ENCODE data around the gene METTL22.
"Not testable (repeated sequence)": the region's sequence is repeated elsewhere in the genome, so short reads cannot be mapped to it uniquely, and the experiment has no call there.

The METTL22 gene

GRCh38 chr16:8632675-8633182 is 11.2 kb downstream of the METTL22 start:
- no peak for DNase-seq (ENCODE audit: low read depth)

- DNase-seq (ENCODE audit: low read depth), result no peak
These were observed 13.7 kb downstream of the METTL22 start for GRCh38 chr16:8634991-8635736.

GRCh38 chr16:8639694-8640093 is 18.2 kb downstream of the METTL22 start:
- DNase-seq (ENCODE audit: low read depth), result no peak

- no peak for DNase-seq (ENCODE audit: low read depth)
These were observed 20.2 kb downstream of the METTL22 start for GRCh38 chr16:8641671-8642070.

- DNase-seq (ENCODE audit: low read depth), result no peak
These were observed 20.6 kb downstream of the METTL22 start for GRCh38 chr16:8642146-8642545.

GRCh38 chr16:8644211-8645140 is 23.0 kb downstream of the METTL22 start:
- no peak for DNase-seq (ENCODE audit: low read depth)

- no peak for DNase-seq (ENCODE audit: low read depth)
These were observed 23.6 kb downstream of the METTL22 start for GRCh38 chr16:8645141-8645521.

- DNase-seq (ENCODE audit: low read depth), result no peak
These were observed 24.3 kb downstream of the METTL22 start for GRCh38 chr16:8645831-8646230.

- no peak for DNase-seq (ENCODE audit: low read depth)
These were observed 25.0 kb downstream of the METTL22 start for GRCh38 chr16:8646326-8647053.

- no peak for DNase-seq (ENCODE audit: low read depth)
These were observed 26.3 kb downstream of the METTL22 start for GRCh38 chr16:8647721-8648318.

GRCh38 chr16:8648877-8649276 is 27.4 kb downstream of the METTL22 start:
- no peak for DNase-seq (ENCODE audit: low read depth)

GRCh38 chr16:8649829-8650554 is 28.5 kb downstream of the METTL22 start:
- no peak for DNase-seq (ENCODE audit: low read depth)

- not testable (repeated sequence) for DNase-seq (ENCODE audit: low read depth)
These were observed 30.5 kb downstream of the METTL22 start for GRCh38 chr16:8651958-8652357.

GRCh38 chr16:8655184-8655717 is 33.8 kb downstream of the METTL22 start:
- no peak for DNase-seq (ENCODE audit: low read depth)

GRCh38 chr16:8656376-8656775 is 34.9 kb downstream of the METTL22 start:
- no peak for DNase-seq (ENCODE audit: low read depth)

GRCh38 chr16:8660841-8661301 is 39.4 kb downstream of the METTL22 start:
- no peak for DNase-seq (ENCODE audit: low read depth)

- no peak for DNase-seq (ENCODE audit: low read depth)
These were observed 40.2 kb downstream of the METTL22 start for GRCh38 chr16:8661703-8662102.

- no peak for DNase-seq (ENCODE audit: low read depth)
These were observed 41.9 kb downstream of the METTL22 start for GRCh38 chr16:8663192-8664089.

- DNase-seq (ENCODE audit: low read depth), result no peak
These were observed 44.0 kb downstream of the METTL22 start for GRCh38 chr16:8665529-8665928.

- DNase-seq (ENCODE audit: low read depth), result no peak
These were observed 46.0 kb downstream of the METTL22 start for GRCh38 chr16:8667492-8667891.
